Left renal pelvis (tissue), 4 donors: ENCODE measurements around the gene CAST. TPM values are rescaled to one million over a fixed set of nuclear protein-coding genes. Genes with fewer than 3 reads are reported as not detected.
"Not testable (repeated sequence)": the region's sequence is repeated elsewhere in the genome, so short reads cannot be mapped to it uniquely, and the experiment has no call there.

Source experiments
- DNase-seq, 4 donors: peaks; one replicate each; pipeline ENCODE4 v3.0.0-alpha.2; 2013; ENCODE audit warnings: low read depth in 4 of 4, low spot score in 3 of 4
- polyA plus RNA-seq, 4 donors: library from polyadenylated mRNA; unstranded; fragments of 120-200 nt; gene quantifications; one replicate each; pipeline ENCODE4 v1.2.1, GENCODE V29; 2013; ENCODE audit not compliant: insufficient read length in 4 of 4

Gene CAST, protein sequence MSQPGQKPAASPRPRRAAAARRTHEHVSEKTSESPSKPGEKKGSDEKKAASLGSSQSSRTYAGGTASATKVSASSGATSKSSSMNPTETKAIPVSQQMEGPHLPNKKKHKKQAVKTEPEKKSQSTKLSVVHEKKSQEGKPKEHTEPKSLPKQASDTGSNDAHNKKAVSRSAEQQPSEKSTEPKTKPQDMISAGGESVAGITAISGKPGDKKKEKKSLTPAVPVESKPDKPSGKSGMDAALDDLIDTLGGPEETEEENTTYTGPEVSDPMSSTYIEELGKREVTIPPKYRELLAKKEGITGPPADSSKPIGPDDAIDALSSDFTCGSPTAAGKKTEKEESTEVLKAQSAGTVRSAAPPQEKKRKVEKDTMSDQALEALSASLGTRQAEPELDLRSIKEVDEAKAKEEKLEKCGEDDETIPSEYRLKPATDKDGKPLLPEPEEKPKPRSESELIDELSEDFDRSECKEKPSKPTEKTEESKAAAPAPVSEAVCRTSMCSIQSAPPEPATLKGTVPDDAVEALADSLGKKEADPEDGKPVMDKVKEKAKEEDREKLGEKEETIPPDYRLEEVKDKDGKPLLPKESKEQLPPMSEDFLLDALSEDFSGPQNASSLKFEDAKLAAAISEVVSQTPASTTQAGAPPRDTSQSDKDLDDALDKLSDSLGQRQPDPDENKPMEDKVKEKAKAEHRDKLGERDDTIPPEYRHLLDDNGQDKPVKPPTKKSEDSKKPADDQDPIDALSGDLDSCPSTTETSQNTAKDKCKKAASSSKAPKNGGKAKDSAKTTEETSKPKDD
- 100 to 1,000 TPM; 110 to 186 (median 155) TPM for polyA plus RNA-seq

DNA sequence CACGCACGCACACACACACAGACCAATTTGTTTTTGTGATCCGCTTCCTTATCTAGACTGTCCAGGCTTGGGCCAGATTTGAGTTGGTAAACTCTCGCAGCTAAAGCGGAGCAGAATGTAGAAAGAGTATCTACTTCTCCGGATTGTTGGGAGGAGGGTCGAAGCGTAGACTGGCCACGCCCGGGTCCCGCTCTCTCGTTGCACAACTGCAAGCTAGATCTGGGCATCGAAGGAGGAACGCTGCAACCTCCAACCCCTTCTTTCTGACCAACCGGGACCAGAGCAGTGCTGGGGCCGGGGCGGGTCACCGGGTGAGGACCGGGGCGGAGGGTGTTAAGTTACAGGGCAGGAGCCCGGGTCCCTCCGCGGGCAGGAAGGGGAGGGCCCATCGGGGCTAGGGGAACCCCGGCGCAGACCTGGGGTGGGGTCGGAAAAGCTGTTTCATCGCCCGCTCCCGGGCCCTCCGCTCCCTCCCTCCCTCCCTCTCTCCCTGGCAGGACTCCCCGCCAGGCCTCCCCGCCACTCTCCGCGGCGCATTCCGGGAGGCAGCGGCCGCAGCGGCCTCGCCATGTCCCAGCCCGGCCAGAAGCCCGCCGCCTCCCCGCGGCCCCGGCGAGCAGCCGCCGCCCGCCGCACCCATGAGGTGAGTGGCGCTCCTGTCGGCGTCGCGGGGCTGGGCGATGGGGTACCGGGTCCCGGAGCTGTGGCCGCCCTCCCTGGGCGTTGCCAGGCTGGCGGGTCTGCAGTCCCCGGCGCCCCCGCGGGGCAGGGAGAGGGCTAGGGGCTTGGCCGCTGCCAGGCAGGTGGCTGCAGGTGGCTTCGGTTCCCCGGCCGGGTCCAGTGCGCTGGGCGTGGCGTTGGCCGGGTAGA lies at the start of gene CAST:
CAST (plus strand) TSS at position 522 of the 870 bp plus-strand sequence; CDS start at position 569, 47 bp downstream.
- no peak for DNase-seq

DNA sequence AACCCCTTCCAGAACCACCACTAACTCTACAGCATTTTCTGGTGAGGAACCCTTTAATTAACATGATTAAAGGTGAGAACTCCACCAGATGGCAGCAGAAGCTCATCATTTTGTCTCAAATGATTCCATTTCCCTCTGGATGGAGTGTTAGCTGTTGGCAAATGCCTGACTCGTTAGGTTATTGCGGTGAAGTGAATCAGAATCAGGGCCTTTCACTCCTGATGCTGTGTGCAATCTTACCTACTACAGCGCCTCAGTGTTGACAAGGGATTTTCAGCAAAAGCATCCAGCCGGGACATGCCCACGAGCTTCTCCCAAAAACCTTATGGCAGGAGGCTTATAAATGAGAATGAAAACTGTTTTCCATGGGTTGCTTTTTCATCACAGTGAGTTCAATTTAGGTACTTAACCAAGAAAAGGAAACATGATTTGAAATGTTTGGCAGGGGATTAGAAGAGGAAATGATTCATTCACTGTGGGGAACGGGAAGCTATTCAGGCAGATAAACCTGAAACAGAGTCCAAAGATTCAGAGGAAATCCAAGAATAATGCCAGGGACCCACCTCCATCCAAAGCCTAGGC lies 48.0 kb upstream of the CAST start:
- DNase-seq, result peak; percentile 39 to 48 (median 44)

DNA sequence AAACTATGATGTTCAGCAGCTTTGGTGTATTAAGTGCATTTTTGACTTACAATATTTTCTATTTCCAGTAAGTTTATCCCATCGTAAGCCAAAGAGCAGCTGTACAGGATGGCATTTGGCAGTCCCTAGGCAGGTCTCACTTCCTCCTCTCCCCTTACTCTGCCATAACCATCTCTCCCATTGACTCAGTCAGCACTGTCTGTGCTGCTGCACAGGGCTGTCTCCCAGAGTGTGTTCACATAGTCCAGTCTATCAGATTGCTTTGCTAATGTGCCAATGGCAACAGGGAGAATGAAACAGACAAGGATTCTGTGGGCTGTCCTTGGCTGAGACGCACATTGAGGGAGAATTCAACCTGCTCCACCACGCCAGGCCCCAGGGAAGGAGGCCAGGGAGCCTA lies 47.0 kb upstream of the CAST start:
- no peak for DNase-seq

DNA sequence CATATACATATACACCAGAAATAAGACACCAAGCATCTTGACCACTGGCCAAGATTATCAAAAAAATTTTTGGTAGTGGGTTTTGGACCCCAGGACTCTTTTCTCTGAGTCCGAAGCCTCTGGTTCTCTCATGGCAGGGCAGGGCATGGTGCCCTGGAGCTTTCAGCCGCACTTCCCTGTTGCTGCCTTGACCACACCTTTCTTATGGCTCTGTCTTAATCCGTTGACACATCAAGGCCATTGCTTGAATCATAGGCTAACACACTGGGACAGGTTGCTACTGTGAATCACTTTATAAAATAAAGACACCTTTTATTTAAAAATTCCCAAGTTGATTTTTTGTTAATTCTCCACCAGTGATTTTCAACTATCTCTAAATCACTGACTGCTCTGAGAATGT lies 45.4 kb upstream of the CAST start:
- no peak for DNase-seq

DNA sequence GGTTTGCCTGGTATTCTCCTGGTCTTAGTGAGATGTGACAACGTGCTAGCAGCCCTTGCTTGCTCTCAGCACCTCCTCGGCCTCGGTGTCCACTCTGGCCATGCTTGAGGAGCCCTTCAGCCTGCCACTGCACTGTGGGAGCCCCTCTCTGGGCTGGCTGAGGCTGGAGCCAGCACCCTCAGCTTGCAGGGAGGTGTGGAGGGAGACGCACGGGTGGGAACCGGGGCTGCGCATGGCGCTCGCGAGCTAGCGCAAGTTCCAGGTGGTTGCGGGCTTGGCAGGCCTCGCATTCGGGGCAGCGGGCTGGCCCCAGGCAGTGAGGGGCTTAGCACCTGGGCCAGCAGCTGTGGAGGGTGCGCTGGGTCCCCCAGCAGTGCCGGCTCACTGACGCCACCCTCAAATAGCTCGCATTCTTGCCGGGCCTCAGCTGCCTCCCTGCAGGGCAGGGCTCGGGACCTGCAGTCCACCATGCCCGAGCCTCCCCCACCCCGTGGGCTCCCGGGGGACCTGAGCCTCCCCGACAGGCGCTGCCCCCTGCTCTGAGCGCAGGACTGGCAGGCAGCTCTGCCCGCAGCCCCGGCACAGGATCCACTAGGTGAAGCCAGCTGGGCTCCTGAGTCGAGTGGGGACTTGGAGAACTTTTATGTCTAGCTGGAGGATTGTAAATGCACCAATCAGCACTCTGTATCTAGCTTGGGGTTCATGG lies 43.7 kb upstream of the CAST start:
- DNase-seq, result not testable (repeated sequence)

DNA sequence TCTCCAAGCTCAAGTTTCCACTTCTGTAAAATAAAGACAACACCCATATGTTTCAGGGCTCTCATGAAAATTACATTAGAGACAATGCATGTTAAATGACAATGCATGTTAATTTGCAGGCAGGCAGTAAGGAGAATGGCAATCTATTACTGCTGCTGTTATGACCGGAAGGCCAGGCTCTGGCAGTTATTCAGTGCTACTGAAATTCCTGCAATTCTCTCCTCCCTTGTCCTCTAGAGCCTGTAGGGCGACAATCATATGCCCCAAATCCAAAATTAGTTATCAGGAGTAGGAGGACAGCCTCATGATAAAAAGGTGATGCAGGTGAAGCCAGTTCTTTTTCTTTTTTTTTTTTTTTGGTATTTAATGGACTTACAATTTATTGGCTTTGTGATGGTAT lies 42.2 kb upstream of the CAST start:
- no peak for DNase-seq

DNA sequence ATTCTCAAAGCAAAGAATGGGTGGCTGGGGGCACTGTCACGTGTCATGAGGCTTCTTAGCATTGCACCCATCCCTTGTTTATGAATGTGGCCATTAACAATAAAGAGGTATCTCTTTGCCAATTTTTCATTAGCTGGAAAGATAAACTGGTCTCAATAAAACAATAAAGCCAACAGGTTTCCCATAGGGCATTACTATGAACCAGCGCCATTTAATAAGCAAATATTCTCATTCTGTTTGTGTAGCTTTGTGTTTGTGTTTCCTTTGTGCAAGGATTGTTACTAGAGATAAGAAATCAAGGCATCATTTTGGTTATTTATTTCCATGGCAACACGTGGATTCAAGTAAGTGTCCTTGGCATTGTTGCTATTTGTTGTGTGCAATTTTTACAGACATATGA lies 37.6 kb upstream of the CAST start:
- no peak for DNase-seq

DNA sequence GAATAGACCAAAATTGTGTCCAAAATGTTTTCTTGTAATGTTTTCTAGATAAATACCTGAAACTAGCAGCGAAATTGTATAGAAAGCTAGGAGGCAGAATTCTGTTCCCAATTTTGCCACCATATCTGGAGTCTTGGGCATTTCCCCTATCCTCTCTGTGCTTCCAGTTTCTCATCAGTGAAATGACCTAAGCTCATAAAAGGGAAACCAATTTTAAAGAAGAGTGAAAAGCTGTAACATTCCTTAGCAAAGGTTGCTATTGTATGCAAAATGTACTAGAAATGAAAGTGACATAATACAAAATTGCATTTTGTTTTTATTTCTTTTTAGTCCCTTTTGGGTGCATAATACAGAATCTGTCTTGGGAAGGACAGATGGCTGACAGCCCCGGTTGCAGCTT lies 36.8 kb upstream of the CAST start:
- DNase-seq, result no peak

DNA sequence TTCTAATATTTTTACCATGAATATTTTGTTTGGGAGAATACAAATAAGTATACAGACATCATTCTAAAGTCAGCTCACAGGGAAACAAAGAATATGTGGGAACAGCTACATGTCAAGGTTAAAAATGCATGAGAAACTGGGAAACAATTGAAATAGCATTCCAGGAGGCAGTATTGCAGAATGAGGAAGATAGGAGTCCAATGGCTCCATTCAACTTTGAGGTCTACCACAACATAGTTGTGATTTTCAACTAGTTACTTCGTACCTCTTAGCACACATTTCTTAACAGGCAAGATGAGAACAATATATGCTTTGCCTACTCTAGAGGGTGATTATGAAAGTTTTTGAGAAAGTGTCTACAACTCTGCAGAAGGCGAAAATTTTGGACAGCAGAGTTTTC lies 35.2 kb upstream of the CAST start:
- DNase-seq, result no peak

DNA sequence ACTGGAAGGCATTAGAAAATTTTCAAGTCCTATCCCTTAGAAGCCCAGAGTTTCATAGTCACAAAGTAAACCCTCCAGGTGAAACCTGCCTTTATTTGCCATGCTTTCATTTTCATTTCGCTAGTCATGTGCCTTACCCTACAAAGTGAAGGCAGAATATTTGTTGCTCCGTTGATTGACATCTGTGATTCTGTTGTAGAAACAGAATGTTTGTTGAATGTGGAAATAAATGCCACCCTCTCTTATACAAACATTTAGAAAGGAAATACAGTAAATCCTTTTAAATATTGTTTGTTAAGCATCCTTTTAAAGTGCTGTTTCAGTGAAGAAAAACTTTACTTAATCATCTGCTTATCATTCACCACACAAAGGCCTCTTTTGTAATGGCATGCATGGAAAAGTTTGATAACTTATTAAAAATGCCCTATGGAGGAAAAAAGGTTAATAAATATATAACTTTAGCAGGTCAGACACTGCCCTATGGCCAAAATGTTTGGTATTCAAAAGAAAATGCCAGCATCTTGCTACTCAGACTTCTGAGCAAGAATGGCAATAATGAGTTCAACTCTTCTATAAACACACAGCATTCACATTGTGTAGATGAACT lies 34.3 kb upstream of the CAST start:
- DNase-seq, result no peak

DNA sequence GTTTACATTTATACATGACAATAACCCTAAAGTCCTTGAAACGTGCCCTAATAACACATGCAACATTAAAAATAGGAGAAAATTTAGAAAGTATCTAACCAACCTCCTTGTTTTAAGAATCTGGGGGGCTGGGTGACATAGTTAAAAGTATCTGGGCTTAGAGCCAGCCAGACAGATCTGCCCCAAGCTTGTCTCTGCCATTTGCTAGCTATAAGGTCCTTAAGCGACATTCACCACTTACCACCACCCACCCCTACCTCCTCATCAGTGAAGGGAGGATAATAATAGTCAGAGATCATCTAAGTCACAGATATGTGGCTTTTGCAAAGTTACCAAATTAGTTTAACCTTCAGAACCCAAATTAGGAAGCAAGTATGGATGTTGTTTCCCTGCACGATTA lies 33.8 kb upstream of the CAST start:
- no peak for DNase-seq

DNA sequence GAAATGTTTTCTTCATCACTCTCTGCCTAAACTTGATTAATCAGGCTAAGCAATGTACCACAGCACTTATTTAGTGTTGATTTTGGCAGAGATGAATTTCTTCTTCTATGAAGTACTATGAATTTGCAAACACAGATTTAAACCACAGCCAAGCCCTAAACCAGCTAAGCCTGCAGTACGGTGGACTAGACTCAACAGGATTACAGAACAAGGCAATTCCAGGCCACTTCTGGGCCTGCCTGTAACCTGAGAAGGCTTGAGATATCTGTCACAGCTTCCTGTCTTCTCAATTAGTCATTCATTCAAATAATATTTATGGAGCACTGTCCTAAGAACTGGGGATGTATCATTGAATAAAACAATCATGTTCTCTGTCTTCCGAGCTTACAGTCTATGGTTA lies 32.4 kb upstream of the CAST start:
- DNase-seq, result no peak

DNA sequence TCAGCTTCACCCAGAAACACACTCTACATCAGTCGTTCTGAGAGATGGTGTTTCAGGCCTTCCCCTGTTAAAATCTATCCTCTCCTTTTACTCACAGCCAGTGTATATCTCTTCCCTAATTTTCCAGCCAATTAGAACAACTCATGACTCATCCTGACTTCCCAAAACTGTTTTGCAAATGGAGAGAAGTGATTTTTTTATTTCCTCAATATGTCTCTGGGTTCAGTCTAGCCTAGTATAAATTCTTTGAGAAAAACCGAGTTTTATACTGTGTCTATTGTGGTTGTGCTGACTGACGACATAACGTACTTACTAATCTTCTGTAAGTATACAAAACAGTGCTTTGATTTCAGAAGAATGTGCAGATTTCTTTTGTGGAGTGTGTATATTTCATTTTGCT lies 28.4 kb upstream of the CAST start:
- no peak for DNase-seq

DNA sequence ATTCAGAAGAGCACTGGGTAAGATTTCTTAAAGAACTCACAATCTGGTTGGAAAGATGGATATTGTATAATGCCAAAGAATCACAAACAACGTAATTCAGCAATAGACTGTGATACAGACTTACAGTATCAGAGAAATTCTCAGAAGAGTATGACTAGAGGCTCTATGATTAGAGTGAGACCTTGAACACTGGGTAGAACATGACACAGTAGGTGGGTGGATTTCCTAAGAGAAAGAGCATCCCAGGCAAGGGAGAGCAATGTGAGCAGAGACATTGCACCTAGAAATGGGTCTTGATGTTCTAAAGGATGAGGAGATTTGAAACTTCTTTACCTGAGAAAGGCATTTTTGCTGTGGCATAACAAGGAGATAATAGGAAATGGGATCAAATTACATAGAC lies 27.3 kb upstream of the CAST start:
- DNase-seq, result no peak

DNA sequence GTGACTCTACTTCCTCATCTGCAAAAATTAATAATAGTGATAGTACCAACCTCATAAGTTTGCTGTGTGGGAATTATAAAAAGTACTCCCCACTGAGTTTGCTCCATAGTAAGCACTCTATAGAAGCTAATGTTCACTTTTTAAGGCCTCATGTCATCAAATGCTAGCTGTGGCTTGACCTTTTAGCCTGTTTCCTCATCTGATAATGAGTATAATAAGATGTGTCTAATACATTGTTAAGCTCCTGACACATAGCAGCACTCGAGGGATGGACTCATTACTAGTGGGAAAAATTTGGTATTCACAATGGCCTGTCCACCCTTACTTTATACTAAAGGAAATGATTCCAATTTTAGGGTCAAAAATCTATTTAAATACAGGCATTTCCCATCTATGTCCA lies 26.1 kb upstream of the CAST start:
- no peak for DNase-seq

DNA sequence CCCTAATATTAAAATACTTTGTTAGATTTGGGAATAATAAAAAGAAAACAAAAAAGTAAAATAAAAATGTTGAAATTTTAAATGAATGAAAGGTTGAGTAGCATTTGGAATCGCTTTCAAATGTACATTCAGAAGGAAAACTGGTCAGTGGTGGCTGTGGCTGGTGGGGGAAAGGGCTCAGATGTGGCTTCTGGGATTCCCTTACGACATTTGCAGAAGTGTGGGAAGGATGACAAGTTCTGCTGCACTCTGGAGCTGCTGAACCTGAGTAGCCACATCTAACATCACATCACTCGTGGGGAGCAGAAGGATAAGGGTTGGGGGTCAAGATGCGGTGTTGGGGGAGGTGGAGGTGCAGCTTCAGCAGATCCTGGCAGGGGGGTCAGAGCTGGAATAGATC lies 25.6 kb upstream of the CAST start:
- DNase-seq, result no peak

DNA sequence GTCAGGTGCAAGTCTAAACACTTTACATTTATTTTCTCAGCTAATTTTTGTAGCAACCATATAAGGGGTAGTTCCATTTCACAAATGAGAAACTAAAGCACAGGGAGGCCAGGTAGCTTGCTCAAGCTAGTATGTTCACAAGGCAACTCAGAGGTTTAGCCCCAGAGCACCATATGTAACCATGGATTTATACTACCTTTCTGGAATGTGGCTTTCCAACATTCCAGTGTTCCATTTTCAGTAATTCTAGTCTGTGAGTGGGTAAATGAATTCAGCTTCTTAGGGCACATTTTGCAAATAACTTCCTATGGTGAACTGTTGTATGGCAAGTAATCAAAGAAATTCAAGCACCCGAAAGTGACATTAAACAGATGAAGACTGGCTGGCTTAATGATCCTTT lies 25.0 kb upstream of the CAST start:
- no peak for DNase-seq

DNA sequence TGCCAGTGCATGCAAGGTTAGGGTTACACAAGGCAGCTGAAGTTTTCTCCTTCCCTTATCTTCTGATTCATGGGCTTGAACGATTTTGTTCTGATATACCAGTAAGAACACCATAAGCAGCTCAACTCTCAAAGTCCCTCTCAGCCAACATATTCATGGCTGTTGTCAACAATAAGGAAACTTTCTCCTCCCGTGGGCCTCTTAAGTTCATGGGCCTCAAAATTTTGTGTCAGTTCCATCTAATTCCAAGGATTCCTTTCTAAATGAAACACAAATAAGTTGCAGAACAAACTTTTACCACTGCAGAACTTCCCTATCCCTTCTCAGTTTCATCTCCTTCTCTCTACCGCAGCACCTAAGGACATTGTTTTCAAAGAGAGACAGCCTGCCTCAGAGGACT lies 23.6 kb upstream of the CAST start:
- DNase-seq, result no peak

DNA sequence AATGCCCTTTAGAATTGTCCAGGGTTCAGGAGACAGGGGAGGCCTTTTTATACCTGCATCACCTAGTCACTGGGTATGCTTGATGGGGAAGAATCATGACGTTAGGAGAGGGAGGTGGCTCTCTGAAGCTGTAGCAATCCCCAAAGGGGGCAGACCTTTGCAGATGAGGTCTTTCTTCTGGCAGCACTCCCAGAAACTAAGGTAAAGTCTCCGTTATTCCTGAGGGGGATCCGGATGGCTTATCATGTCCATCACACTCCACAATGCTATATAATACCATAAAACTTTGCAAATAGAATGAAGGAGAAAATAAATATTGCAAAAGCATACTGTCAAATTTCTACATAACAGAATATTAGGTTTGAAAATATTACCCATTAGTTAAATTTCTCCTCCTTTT lies 21.5 kb upstream of the CAST start:
- DNase-seq, result no peak
